GM10248 (cell line): Measurements from ENCODE around the gene CAMKMT.
A peak's percentile ranks its signal among the peaks of the same experiment; 100 is the strongest.

ENCODE experiments used
- CTCF ChIA-PET: fragments of 300-600 bp; sonication (Branson Sonifier 250); formaldehyde crosslinking; extraction: SDS; loops from one replicate; lab custom pipeline; 2021; ENCODE audit warnings: antibody characterized with exemption; lab: Yijun Ruan, JAX
- POLR2A ChIA-PET: fragments of 350-650 bp; sonication (Branson Sonifier 250); formaldehyde crosslinking; extraction: SDS; loops from one replicate; lab custom pipeline; 2020; ENCODE audit warnings: antibody characterized with exemption; lab: Yijun Ruan, JAX
- DNase-seq: peaks from one replicate; pipeline ENCODE4 v3.0.0; 2012; ENCODE audit errors: extremely low spot score
- CTCF ChIP-seq: IDR thresholded peaks from 2 replicates; pipeline ENCODE4 v1.5.1; 2012; ENCODE audit warnings: mild to moderate bottlenecking, low read depth; ENCODE audit errors: extremely low read depth, missing control alignments, control extremely low read depth

The CAMKMT gene

GRCh38 chr2:44470151-44470550, 108.4 kb downstream of the CAMKMT start:
- CTCF ChIA-PET = interaction anchor here (0.7 to 6.4 kb wide), 3 partner anchors 10 to 485 kb away, joined by 3 to 45 read pairs (median 4); no protein-coding TSS in a partner anchor
- no peak for DNase-seq
- POLR2A ChIA-PET = no interaction called here
- no peak for TF ChIP-seq CTCF

GRCh38 chr2:44477657-44478414, 116.1 kb downstream of the CAMKMT start:
- DNase-seq = no peak
- no peak for TF ChIP-seq CTCF
- CTCF ChIA-PET = interaction anchor here (1.0 to 2.5 kb wide), 8 partner anchors 9 to 600 kb away, joined by 3 to 25 read pairs (median 4); no protein-coding TSS in a partner anchor
- POLR2A ChIA-PET = no interaction called here

GRCh38 chr2:44479127-44479887, 117.6 kb downstream of the CAMKMT start:
- ChIA-PET POLR2A (no interaction called here), CTCF (interaction anchor here (0.6 to 6.3 kb wide), 109 partner anchors 10 to 1715 kb away, joined by 3 to 133 read pairs (median 4); partner anchors contain the start of gene CAMKMT)
- TF ChIP-seq CTCF = peak; percentile 99
- peak; percentile 79 for DNase-seq

- POLR2A ChIA-PET = no interaction called here
- CTCF ChIA-PET = interaction anchor here (0.6 to 6.3 kb wide), 105 partner anchors 10 to 1714 kb away, joined by 3 to 133 read pairs (median 5); partner anchors contain the start of gene CAMKMT
- TF ChIP-seq CTCF = no peak
- DNase-seq = no peak
Measured at GRCh38 chr2:44480068-44480467, 118.3 kb downstream of the CAMKMT start.

GRCh38 chr2:44487052-44487451, 125.3 kb downstream of the CAMKMT start:
- CTCF ChIA-PET = interaction anchor here (1.2 to 1.4 kb wide), 2 partner anchors 9 to 443 kb away, joined by 3 read pairs; no protein-coding TSS in a partner anchor
- POLR2A ChIA-PET = no interaction called here
- TF ChIP-seq CTCF = no peak
- no peak for DNase-seq

- CTCF ChIA-PET = interaction anchor here (1.2 to 1.9 kb wide), 4 partner anchors 9 to 482 kb away, joined by 3 to 13 read pairs (median 3); no protein-coding TSS in a partner anchor
- DNase-seq = no peak
- POLR2A ChIA-PET = no interaction called here
- no peak for TF ChIP-seq CTCF
Measured at GRCh38 chr2:44490726-44491125, 129.0 kb downstream of the CAMKMT start.
